ENCODE measurements around the gene RNF11.

RNF11 gene

DNA sequence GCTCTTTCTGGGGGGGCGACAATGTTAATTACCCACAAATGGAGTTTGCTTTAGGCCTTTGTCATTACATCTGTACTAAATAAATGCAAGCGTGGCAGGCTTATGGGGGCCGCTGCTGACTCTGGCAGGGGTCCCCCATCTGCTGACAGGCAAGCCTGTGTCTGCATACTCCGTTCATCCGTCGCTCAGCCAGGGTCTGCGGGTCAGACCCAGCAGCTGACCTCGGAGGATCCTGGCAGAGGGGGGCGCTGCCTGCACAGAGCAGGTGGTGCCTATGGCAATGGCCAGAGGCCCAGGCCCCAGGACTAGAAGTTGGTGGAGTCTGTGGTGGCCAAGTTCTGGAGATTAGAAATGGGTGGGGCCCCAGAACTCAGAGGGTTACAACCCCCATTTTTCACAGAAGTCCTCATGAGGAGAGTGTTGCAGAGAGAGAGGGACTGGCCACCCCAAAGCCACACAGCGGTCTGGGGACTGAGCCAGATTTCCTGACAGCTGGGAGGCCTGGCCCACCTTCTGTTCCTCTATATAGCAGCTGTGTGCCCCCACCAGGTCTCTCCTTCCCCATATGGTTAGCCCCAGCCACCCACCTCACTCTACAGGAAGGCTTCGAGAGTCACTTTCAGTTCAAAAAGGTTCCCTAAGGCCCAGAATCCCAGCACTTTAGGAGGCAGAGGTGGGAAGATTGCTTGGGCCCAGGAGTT is 63.3 kb downstream of the RNF11 start:
- no peak for DNase-seq

DNA sequence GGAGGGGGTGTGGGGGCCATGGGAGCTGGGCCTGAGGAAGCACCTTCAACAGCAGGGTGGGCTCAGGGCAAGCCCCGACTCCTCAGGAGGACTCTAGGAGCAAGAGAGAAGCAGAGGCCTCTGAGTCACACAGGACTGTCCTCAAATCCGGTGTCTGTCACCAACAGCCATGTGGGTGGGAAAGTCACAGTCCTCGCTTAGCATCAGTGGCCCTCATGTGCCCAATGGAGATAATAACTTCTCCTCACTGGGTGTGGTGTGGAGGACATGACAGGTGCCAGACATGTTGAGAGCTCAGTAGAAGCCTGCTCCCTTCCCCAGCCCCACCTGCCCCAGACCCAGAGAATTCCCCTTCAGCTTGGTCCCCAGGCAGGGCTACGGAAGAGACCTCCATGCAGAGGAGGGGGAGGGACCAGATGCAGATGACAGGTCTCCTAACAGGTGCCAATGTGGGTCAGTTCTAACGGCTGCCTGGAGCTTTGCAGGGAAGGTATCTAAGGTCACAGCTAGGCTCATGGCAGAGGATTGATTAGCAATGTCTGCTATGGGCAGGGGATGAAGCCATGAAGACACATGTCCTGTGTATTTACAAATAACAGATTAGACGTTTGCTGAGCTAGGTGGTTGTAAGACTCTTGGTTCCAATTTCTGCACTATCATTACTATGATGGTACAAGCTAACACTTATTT is 64.1 kb downstream of the RNF11 start:
- no peak for DNase-seq

DNA sequence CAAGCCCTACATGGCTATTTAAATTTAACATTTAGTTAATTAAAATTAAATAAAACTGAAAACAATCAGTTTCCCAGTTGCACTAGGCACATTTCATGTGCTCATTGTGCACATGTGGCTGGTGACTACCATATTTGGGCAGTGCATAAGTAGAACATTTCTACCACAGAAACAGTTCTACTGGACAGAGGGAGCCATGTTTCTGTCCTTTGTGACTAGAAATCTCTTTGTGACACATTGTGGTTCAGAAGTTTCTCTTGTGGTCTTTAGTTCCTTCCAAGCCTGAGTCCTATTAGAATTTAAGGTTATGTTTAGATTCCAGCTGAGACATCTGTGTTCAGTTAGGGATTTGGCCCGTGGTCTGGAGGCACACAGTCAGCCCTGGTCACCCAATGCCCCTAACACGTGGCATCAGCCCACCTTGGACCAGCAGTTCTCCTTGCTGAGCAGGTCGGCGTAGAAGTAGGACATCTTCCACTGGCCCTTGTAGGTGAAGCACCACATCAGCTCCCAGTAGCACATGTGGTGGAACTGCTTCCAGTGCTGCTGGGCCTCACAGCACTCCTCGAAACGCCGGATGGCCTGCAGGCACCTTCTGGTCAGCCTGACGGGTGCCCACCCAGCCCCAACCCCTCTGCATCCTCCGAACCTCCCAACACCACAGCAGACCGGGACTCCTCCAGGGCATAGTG is 65.2 kb downstream of the RNF11 start:
- DNase-seq = no peak

DNA sequence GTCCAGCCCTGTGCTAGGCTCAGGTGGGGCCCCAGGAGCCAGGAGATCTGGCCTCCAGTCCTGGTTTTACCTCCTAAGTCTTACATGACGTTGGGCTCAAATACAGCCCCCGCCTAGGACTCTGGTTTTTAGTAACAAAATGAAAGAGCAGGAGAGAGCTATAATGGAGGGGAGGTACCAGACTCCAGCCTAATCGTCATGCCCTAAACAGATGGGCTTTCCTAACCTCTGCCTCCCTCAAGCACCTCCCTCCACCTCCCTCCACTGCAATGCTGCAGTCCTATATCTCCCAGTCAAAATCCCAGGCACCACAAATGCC is 65.7 kb downstream of the RNF11 start:
- DNase-seq = no peak

DNA sequence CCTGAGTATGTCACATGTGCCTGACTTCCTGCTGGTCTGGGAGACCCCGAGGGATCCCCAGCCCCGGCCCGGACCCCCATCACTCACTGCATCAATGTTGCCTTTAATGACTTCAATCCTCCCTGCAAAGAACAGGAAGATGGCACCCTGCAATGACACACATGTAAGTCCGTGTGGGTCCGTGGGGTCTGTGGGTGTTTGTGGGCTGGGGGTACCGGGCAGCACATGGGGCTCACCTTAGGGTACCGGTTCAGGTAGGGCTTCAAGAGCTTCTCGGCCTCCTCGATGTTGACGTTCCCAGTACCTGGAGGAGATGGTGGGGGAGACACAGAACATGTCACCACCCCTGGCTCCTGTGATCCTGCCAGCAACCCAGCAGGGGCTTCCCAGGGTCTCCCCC is 66.2 kb downstream of the RNF11 start:
- DNase-seq = no peak

DNA sequence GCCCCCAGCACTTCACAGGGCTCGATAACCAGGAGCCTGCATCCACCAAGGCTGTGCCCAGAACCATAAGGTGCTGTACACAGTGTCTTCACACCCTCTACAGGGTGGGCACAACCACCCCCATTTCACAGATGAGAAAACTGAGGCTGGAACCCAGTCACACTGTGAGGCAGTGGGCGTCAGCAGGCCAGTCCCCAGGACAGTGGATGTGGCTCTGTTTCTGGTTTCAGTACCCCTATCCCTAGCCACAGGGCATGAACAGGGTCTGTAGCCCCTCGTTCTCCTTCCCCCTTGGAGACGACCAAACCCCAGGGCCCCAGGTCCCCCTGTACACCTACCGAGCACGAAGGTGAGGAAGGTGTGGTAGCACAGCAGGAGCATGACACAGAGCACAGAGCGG is 66.7 kb downstream of the RNF11 start:
- DNase-seq = no peak

DNA sequence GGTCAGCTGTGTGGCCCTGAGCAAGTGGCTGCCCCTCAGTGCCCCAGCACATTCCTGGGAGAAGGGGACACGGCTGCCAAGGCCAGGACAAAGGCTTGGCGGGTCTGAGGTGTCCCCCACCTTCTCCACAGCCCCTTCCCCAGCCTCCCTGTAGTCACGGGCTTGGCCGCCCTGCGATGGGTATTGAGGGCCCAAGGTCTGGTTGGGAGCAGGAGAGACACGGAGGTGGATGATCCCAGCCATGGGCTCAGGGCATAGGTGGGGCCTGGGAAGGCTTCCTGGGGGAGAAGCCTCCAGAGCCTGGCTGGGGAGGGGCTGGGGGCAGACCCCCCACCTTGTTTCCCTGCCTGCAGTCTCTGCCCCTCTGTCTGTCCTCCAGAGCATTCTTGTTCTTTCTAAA is 67.2 kb downstream of the RNF11 start:
- no peak for DNase-seq

DNA sequence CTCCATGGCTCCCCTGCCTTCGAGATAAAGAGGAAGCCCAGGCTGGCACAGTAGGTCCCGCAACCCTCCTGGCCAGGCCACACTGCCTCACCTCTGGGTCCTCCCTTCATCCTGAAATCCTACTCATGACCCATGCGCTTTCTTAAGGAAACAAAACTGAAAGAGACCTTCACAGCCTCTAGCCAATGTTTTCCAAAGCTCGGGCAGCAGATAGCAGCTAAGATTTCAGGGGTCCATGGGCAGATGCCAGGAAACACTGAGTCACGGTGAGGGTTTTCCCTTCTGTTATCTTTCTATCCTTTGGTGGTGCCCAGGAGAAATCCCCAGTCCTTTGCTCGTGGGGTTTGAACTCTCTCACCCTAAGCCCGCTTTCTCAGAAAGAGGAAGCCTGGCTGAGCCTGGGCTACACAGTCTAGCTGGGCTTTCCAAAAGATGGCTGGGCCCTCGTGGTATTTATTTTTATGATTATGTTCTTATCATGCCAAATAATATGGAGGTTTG is 67.7 kb downstream of the RNF11 start:
- DNase-seq = no peak

DNA sequence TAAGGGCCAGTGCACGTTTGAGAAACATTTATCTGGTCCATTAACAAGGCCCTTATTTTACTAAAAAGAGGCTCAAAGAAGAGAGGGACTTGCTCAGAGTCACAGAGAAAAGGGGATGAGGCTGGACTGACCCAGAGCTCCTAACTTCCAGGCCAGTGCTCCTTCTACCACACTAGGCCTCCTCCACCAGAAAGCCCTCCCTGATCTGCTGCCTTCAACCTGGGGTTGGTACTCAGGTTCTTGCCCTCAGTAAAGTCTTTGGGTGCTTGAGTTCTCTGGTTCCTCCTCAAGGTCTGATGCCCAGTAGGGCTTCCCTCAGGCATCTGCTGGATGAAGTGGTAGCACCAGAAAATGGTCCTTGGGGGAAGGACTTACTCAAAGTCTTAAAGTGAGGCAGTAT is 68.3 kb downstream of the RNF11 start:
- no peak for DNase-seq

DNA sequence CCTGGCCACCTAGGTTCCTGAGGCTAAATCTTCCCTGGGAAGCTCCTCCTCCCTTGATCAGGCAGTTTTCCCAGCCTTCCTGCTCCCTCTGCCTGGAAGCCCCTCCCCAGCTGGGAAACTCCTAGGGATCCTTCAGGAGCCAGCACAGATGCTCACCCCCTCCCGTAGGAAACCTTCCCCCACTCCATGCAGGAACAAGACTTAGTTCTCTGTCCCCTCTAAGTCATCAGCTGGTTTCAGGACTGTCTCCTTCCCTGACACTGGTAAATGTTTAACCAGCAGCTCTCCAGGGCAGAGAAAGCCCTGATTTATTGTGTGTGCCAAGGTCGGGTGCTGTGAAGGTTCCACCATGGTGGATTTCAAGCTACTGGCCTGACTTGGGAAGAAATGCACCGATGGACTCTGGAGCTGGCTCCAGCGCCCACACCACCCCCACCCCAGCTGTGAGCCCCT is 69.3 kb downstream of the RNF11 start:
- DNase-seq = no peak

DNA sequence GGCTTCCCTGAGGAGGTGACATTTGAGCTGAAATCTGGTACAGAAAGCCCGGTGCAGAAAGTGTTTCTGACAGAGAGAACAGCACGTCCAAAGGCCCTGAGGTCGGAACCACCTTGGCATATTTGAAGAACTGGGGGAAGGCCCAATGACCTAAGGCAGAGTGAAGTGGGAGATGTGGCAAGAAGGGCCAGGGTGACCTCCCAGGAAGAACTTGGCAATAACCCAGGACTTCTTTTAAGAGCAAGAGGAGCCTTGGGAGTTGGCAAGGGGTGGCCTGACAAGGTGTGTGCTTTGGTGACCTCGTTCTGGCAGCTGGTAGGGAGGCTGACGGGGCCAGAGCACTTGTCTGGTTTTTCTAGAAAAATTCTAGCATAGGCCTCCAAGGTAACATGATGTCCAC is 70.9 kb downstream of the RNF11 start:
- DNase-seq = no peak

DNA sequence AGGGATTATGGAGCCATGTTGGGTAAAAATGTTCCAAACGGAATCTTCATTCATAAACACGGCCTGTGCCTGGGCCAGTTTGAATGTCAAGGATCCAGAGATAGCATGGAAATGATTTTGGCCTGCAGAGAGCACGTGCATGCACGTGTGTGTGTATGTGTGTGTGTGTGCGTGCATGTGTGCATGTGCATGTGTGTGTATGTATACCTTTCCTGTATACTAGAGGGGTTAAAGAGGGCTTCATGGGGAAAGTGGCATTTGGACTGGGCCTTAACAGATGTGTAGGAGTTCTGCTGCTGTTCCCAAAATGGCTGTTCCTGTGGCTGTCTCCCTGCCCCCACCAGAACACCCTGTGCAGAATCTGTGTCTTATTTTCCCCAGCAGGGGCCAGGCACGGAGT is 72.6 kb downstream of the RNF11 start:
- no peak for DNase-seq

DNA sequence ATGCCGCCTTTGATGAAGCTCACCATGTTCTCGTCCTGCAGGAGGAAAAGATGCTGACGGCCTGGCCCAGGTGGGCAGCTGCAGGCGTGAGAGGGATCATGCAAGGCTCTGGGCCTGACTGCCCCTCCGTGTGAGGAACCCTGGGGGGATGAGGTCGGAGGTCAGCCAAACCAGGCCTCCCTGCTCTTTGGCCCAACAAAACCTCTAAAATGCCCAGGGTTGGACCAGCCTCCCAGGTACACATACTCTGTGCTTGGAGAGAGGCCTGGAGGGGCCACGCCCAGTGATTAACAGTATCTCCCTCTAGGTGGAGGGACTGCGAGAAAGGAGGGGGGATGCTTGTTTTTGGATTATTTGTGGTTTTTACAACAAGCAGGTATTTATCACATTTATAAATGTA is 73.2 kb downstream of the RNF11 start:
- no peak for DNase-seq

DNA sequence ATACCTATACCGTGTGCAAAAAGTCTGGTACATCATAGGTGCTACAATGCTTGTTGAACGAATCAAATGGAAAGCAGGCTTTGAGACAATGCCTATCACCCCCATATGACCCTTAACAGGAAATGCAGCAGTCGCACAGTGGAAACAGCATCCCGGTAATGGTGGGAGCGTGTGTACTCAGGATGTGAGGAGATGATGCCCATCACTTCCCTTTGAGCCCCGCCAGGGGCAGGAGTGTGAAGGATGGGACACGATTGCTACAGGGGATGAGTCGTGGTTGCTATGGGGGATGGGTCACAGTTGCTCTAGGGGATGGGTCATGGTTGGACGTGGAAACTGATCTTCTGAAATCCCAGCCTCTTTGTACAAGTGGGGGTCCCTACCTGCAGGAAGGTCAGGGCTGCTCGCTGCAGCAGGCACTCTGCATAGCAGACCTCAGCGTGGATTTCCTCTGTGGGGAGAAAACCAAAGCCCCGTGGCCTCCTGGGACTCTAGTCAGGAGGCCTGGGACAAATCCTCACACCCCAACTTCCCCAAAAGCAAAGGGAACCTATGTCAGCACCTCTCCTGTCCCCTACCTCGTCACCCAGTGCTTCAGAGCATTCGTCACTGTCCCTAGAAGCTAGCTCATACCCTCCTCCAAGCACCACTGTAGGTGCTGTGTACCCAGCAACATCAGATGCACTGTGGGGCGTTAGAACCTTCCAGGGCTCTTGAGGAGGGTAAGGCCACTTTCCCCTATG is 75.0 kb downstream of the RNF11 start:
- DNase-seq = no peak

DNA sequence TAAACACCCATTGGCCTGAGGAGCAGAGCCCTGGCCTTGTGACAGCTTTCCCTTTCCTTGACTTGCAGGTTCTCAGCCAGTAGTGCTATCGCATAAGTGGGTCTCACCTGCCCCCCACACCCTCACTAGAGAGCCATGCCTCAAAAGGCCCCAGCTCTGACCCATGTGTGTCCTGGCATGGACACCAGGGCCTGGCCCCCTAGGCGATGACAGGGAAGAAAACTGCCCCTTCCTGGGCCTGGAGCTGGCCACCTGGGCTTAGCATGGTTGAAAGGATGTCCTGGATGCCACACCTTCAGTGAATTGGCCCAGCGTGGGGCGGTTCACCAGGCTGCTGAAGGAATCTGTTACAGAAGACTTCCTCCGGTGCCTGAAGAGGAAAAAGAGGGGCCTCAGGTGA is 75.8 kb downstream of the RNF11 start:
- no peak for DNase-seq

DNA sequence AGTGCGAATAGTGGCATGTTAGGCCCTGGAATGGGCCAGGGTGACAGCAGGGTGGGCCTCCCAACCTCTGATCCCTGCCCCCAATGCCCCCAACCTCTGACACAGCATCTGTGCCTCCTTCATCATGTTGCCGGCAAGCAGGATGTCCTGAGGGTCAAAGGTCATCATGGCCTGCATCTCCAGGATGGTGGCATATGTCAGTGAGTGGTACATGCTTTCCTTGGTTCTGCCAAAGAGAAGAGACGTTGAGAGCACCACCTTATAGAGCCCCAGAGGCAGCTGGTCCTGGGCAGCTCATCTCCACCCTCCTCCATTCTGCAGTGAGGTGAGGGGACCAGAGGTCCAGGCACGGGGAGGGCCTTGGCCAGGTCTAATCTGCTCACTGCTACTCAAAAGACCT is 76.6 kb downstream of the RNF11 start:
- no peak for DNase-seq

DNA sequence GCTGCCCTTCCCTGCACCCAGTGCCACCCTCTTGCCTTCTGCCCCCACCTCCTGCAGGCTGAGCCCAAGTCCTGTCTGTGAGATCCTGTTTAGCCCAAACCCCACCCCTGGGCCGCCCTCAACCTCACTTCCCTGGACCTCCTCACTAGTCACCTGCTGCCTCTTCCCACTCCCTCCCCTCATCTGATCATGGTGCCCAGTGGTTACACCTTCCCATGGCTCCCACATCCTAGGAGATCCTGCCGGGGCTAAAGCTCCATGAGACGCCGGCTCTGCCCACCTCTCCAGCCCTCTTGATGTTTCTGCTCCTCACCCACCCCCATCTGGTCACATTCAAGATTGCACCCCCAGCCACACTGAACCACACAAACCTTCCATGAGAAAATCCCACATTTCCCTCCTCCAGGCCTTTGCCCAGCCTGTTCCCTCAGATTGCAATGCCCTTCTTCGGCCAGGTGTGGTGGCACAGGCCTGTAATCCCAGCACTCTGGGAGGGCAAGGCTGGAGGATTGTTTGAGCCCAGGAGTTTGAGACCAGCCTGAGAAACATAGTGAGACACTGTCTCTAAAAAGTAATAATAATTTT is 77.3 kb downstream of the RNF11 start:
- no peak for DNase-seq

DNA sequence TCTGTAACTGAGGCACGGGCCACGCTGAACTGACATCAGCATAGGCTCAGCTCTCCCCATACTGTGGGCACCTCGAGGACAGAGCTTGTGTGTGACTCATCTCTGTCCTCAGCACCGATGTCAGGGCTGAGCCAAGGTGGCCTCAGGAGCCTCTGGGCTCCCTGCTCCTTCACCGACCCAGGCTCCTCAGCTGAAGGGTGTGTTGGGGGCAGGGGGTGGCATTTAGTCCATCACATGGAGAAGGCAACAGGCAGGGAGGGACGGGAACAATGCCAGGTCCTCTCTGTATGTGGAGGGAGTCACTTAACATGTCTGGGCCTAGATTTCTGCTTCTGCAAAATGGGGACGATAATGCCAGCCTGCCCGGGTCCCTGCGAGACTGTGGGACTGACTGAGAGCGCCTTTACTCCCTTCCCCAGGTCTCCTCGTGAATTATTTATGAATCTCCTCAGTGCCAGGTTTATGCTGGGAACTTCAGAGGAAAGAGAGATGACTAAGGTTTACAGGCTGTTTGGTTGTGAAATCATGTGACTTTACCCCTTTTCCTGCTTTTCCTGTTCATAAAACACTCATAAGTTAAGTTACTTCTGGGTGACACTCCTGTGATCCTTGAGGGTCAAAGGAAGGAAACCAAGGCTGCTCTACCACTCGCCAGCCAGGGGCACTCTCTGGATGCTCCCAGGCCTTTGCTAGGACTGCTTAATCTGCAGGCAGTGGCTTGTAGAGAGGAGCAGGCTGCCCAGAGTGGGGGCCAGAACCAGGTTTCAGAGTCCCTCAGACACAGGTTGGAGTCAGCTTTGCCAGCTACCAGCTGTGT is 78.1 kb downstream of the RNF11 start:
- DNase-seq = no peak

DNA sequence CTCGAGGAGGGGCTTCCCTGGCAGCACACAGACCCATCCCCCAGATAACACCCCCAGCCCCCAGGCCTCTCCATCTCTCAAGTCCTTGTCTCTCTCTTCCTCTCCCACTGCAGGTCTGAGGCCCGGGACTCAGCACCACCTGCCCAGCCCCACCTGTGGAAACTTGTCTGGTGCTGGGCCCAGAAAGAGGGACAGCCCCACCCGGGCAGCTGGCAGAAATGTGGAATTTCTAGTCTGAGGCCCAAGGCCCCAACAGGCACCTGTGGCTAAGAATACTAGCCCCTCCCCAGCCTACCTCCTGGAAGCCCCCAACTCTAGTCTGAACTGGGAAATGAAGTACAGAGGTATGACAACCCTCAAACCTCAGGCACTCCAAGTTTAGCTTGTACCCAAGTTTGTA is 78.9 kb downstream of the RNF11 start:
- DNase-seq = no peak

DNA sequence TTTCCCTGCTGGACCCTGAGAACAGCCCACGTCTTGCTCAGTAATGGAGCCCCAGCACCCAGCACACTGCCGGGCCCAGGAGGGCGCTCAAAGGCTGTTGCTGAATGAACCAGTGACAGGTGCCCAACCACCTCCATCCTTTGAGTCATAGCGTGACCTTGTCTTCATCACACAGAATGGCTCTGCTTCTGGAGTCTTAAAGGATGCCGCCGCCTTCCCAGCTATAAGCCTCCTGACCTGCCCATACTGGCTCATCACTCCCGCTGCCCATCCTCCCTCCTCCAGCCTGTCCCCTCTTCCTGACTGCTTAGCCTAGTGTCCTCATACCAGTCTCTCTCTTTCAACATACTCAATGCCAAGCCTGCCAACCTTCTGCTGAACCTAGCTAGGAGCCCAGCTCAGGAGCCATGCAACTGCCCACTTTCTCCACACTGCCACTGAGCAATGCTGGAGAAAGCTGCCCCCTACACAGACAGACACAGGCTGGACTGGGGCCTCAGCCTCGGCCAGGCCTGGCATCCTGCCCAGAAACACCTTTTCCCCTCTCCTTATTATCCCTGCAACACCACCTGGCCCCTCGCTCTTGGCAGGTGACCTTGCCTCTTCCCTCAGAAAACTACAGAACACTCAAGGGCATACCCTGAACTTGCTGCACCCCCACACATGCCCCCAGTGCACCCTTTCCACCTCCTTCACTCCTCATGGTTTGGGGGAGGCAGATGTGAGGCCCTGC is 80.2 kb downstream of the RNF11 start:
- no peak for DNase-seq

DNA sequence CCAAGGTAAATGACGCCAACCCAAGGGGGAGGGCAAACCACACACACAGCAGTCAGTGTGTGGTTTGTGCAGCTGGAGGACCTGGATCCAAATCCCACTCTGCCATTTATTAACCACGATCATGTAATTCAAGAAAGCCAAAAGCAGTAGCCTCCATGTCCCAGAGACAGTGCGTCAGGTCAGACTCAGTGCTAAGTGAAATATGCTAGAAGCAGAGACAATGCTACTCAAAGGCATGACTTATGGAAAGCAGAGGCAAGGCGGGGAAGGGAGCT is 80.7 kb downstream of the RNF11 start:
- DNase-seq = no peak

DNA sequence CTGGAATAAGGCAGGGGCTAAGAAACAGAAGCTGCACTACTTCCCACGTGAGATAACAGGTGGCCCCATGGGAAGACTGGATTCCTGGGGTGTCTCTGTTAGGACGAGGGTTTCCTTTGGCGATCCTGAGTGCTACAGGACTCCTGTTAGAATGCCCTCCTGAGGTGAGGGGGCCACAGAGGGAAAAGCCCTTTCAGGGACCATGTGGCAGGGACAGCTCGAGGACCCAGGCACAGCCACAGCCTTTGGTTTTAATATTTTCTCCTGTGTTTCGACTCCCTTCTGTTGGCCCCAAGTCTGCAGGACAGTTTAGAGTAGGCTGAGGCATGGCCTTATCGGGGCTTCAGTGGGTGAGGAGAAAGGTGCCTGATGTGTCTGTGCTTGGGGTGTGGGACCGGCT is 81.7 kb downstream of the RNF11 start:
- no peak for DNase-seq
